ENCODE measurements around the gene MRPS22. TPM values are rescaled to one million over a fixed set of nuclear protein-coding genes. Genes with fewer than 3 reads are reported as not detected.

MRPS22 gene
- total and polyA plus RNA-seq, 2 of the 13 experiments (the other 11 are each of a cell fraction or from before 2014, with no cell fraction given): 52.7 to 113 TPM

- TF ChIP-seq JUND (CRISPR knock-in tag; IDR thresholded peaks at IDR 0.05) (no peak), ZNF362 (CRISPR knock-in tag; IDR thresholded peaks at IDR 0.05; ENCODE audit: borderline replicate concordance) (peak; percentile 30; the same call in 1 of the 2 replicates), SALL1 (CRISPR knock-in tag; IDR thresholded peaks at IDR 0.05) (peak; percentile 72; the same call in 1 of the 2 replicates), ZNF224 (CRISPR knock-in tag; IDR thresholded peaks at IDR 0.05) (no peak), ZNF740 (CRISPR knock-in tag; IDR thresholded peaks at IDR 0.05) (peak; percentile 58; the same call in 1 of the 2 replicates), FLYWCH1 (CRISPR knock-in tag; IDR thresholded peaks at IDR 0.05) (no peak), ZNF17 (CRISPR knock-in tag; IDR thresholded peaks at IDR 0.05) (no peak), ZNF614 (CRISPR knock-in tag; IDR thresholded peaks at IDR 0.05; ENCODE audit: borderline replicate concordance) (peak; percentile 56; the same call in 1 of the 2 replicates), SP2 (CRISPR knock-in tag; IDR thresholded peaks at IDR 0.05) (no peak), ZNF44 (CRISPR knock-in tag; IDR thresholded peaks at IDR 0.05) (no peak), DPF2 (CRISPR knock-in tag; IDR thresholded peaks at IDR 0.05; ENCODE audit: borderline replicate concordance, low read depth) (no peak), ZNF343 (CRISPR knock-in tag; IDR thresholded peaks at IDR 0.05) (no peak), SP4 (CRISPR knock-in tag; IDR thresholded peaks at IDR 0.05) (peak; percentile 56; the same call in 1 of the 2 replicates), ARID5B (CRISPR knock-in tag; IDR thresholded peaks at IDR 0.05) (peak; percentile 52; the same call in 1 of the 2 replicates), RCOR2 (CRISPR knock-in tag; IDR thresholded peaks at IDR 0.05) (no peak), HMG20A (CRISPR knock-in tag; IDR thresholded peaks at IDR 0.05; ENCODE audit: borderline replicate concordance) (no peak), ZNF572 (CRISPR knock-in tag; IDR thresholded peaks at IDR 0.05) (0 out of 2 replicates have a peak, but pooled peaks have one; percentile 59), HDAC2 (CRISPR knock-in tag; IDR thresholded peaks at IDR 0.05) (peak; percentile 55; the same call in 1 of the 2 replicates), PRMT3 (CRISPR knock-in tag; IDR thresholded peaks at IDR 0.05; ENCODE audit: borderline replicate concordance, low read depth) (no peak), HNRNPH1 (optimal IDR thresholded peaks at IDR 0.05; ENCODE audit: low read depth, low read length) (no peak)
- TF ChIP-seq, protein P1, sequence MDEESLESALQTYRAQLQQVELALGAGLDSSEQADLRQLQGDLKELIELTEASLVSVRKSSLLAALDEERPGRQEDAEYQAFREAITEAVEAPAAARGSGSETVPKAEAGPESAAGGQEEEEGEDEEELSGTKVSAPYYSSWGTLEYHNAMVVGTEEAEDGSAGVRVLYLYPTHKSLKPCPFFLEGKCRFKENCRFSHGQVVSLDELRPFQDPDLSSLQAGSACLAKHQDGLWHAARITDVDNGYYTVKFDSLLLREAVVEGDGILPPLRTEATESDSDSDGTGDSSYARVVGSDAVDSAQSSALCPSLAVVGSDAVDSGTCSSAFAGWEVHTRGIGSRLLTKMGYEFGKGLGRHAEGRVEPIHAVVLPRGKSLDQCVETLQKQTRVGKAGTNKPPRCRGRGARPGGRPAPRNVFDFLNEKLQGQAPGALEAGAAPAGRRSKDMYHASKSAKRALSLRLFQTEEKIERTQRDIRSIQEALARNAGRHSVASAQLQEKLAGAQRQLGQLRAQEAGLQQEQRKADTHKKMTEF (CRISPR knock-in tag; IDR thresholded peaks at IDR 0.05): peak; percentile 58; the same call in 1 of the 2 replicates
Observed at GRCh38 chr3:139329364-139329850, 14.4 kb upstream of the MRPS22 start (continued).

Data from HepG2 (cell line).